GM19238 (cell line): ENCODE results near the gene KLHL18.
"Not testable (repeated sequence)": the region's sequence is repeated elsewhere in the genome, so short reads cannot be mapped to it uniquely, and the experiment has no call there.

ENCODE experiments used
- DNase-seq: peaks from one replicate; pipeline ENCODE4 v3.0.0; 2011; ENCODE audit warnings: low spot score; ENCODE audit not compliant: insufficient read length

The KLHL18 gene

GRCh38 chr3:47359323-47359722, 76.6 kb downstream of the KLHL18 start:
- DNase-seq: no peak

DNA sequence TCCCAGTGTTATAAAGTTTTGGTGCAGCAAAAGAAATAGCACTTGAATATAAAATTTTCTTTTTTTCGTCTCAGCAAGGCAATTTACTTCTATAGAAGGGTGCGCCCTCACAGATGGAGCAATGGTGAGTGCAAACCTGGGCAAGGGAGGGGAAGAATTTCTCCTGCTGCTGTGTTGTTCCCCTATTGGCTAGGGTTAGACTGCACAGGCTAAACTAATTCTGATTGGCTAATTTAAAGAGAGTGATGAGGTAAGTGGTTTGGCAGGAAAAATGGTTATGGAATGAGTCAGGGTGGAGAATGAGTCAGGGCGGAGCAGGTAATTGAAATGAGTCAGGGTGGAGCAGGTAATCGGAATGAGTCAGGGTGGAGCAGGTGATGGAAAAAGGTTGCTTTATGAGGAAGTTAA, 77.4 kb downstream of the KLHL18 start:
- DNase-seq: not testable (repeated sequence)

GRCh38 chr3:47362701-47363100, 80.0 kb downstream of the KLHL18 start:
- DNase-seq: no peak

DNA sequence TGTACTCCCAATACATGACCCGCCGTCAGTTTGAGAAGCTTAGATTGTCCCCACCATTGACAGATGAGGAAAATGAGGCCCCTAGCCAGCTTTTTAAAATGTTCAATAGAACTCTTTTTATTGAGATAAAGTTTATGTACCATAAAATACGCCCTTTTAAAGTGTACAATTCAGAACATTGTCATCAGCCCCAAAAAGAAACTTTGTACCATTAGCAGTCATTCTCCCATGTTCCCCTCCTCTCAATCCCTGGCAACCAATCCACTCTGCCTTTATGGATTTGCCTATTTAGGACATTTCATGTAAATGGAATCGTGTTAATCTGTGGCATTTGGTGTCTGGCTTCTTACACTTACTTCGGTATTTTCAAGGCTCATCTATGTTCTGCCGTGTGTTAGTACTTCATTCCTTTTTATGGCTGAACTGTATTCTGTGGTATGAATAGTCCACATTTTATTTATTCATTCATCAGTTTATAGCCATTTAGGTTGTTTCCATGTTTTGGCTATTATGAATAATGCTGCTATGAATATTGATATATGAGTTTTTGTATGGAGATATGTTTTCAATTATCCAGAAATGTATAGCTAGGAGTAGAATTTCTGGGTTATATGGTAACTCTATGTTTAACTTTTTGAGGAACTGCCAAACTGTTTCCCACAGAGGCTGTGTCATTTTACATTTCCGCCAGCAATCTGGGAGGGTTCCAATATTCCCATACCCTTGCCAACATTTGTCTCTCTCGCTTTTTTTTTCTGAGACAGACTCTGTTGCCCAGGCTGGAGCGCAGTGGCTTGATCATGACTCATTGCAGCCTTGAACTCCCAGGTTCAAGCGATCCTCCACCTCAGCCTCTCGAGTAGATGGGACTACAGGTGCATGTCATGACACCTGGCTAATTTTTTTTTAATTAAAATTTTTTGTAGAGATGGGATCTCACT, 82.7 kb downstream of the KLHL18 start:
- no peak for DNase-seq

GRCh38 chr3:47366833-47367232, 84.1 kb downstream of the KLHL18 start:
- no peak for DNase-seq

DNA sequence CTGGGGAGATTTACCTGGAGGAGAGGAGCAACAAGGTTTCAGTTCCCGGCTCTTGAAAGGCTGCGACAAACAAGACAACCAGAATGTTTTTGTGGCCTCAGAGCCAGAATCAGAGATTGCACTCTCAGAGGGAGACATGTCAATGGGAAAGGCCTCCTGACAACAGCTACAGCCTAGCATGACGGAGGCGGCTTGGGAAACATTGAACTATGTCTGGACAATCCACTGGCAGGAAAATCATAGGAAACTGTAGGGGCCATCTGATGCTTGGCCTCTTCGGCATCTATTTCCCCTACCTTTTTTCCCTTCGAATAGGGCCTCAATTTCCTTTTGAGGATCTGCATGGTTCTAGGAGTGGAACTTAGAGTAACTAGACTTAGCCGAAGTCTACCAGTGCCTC, 84.9 kb downstream of the KLHL18 start:
- DNase-seq: no peak

DNA sequence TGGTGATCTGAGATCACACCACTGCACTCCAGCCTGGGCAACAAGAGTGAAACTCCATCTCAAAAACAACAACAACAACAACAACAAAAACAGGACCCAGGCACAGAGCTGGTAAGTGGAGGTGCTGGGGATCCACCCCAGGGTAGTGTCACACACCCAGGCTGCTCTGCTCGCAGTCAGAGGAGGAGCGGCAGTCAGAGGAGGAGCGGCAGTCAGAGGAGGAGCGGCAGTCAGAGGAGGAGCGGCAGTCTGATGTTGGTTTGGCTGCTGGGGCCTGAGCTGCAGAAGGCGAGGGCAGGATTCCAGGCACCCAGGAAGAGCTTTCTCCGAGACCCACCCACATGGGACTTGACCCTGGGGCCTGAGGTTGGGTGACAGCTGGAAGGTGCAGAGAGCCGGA, 87.3 kb downstream of the KLHL18 start:
- not testable (repeated sequence) for DNase-seq

DNA sequence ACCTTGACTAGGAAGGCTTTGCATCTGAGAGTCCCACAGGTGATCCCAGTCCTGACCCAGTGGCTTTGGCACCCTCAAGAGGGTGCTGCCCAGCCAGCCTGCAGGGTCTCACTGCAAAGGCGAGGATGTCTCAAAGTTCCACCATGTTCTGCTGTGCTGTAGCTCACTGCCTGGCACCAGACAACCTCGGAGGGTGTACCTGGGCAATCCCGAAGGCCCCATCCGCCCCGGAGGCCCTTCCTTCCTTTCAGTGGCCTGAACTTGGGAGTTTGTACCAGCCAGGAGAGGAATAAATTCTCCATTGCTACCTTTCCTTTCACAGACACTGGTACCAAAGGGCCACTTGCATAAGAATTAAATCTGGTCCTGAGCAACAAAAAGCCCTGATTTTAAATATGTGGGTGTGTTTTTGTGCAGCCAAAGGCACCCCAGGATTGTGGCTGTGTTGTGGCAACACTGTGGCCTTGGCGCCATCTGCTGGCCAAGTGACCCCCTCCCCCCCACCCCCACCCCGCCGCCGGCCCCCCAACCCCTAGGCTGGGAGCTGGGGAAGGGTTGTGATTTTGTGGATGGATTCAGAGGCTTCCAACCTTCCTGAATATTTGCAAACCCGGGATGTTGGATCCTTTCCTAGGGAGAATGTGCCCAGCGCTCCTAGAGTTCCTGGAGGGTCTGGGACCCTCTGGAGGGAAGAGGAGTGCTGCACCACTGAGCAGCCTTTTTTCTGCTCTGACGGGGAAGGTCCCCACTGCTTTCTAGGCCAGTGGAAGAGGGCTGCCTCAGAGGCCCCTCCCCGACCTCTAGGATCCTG, 88.3 kb downstream of the KLHL18 start:
- peak; percentile 50 for DNase-seq

- no peak for DNase-seq
Observed at GRCh38 chr3:47374587-47374986, 91.8 kb downstream of the KLHL18 start.

DNA sequence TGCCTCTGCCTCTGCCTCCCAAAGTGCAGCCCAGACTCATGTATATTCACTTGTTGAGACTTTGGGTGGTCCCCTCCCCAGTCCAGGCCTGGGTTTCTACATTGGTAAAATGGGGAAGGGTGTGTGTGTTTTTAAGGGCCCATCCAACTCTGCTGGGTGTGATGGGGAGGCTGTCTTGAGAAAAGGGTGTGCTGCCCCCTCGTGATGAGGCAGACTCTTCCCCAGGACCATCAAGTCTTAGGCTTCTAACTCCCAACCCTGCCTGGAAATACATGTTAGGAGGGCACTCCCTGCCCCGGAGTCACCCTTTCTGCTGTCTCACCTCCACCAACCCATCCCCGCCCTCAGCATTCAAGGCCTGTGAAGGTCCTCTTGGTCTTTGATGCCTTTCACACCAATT, 93.6 kb downstream of the KLHL18 start:
- no peak for DNase-seq

DNA sequence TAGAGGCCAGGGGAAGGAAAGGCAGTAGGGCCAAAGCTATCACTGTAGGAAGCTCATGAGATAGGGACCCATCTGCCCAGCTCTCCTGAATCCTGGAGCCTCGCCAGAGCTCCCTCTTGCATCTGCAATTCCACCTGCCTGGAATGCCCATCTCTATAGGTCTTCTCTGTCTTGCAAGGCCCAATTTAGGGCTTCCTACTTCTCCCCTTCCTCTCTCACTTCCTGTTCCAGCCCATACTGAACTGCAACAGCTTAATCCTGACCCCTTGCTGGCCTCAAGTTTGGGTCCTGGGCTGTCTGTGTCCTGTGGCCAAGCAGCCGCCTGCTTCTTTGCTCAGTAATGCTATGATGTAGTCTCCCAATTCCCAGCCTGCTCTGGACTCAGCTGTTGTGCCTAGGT, 94.4 kb downstream of the KLHL18 start:
- DNase-seq: no peak

- DNase-seq: no peak
Observed at GRCh38 chr3:47378869-47379268, 96.1 kb downstream of the KLHL18 start.

GRCh38 chr3:47379411-47379899, 96.7 kb downstream of the KLHL18 start:
- DNase-seq: no peak

GRCh38 chr3:47380026-47380600, 97.4 kb downstream of the KLHL18 start:
- no peak for DNase-seq

DNA sequence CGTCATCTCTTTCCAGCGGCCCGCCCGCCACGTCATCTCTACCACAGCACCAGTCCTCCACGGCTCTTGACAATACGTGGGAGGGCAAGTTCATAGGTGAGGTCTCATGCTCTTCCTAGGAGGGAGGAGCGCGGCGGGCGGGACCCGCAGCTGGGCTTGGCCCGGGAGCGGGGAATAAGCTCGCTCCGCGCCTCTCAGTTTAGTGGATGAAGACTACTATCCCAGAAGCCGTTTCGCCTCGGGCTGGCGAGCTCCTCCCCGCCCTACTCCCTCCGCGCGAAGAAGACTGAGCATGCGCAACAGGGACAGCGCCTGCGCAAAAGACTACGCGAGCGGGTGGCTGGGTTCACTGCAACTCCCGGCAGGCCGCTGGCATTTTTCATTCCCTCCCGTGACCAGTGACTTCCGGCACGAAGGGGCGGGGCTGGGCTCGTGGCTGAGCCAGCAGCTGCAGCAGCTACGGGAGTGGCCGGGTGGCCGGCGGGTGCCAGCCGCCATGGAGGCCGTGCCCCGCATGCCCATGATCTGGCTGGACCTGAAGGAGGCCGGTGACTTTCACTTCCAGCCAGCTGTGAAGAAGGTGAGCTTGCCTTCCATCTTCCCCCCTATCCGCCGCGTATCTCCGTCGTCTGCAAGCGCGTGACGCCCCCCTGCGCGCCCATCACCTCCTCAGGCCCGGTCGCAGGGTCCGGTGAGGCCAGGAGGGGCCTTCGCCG, 98.0 kb downstream of the KLHL18 start, which contains the start of gene PTPN23:
TSS of gene PTPN23 (plus strand) at position 421 of the 716 bp plus-strand sequence. CDS start at position 497, 76 bp downstream.
- peak; percentile 94 for DNase-seq

DNA sequence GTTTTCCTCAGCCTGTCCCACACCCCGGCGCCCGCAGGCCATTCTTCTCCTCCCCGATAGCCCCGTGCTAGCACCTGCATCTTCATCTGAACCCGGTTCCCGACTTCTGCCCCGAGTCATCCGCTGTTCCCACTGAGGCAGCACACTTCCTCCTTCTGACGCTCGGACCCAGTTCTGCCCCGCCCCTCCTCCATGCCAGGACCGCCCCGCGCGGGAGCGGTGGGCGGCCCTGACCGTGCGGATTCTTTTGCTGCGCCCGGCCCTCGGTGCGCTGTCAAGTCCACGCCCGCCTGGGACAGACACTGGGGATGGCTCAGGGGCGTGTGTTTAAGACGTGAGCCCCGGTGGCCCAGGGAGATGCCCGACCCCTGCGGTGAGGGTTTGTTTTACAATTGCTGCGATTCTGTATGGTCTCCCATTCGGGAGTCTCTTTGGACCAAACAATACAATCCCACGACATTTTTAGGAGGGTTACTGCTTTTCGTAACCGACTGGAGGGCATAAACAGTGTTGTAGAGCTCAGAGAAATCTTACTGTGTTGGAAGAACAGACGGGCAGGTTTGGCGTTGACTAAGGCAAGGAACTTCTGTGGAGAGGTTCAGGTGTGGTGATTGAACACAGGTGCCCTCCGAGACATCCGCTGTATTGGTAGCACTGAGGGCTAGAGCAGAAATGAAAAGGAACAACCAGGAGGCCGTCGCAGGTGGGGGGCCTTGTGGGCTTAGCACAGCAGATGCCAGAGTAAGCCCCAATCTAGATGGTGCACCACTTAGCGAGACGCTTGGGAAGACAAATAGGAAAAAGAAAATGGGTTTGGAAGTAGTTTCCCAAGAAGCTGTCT, 98.8 kb downstream of the KLHL18 start:
- peak; percentile 84 for DNase-seq

- DNase-seq: no peak
Observed at GRCh38 chr3:47384425-47384824, 101.7 kb downstream of the KLHL18 start.

DNA sequence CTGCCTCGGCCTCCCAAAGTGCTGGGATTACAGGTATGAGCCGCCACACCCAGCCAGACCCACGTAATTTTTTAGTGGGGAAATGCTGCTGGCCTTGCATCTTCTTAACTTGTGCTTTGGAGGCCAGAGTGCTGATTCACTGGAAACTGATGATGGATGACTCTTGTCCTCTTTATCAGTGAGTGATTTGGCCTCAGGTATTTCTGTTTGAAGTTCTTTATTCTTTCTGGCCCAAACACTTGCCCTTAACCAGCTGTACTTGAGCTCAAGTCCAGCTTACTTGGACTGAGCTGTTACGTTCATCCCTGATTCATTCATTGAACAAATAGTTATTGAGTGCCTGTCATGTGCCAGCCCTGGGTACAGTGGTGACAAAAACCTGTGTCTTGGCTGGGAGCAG, 102.3 kb downstream of the KLHL18 start:
- no peak for DNase-seq

- DNase-seq: no peak
Observed at GRCh38 chr3:47385796-47386195, 103.1 kb downstream of the KLHL18 start.

DNA sequence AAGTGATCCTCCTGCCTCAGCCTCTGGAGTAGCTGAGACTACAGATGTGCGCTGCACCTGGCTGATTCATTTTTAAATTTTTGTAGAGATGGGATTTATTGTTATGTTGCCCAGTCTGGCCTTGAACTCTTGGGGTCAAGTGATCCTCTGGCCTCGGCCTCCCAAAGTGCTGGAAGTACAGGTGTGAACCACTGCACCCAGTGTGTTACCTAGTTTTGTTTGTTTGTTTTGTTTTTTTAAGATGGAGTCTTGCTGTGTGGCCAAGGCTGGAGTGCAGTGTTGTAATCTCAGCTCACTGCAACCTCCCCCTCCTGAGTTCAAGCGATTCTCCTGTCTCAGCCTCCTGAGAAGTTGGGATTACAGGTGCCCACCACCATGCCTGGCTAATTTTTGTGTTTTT, 110.2 kb downstream of the KLHL18 start:
- no peak for DNase-seq
